ENCODE data around the gene LRRFIP2.

Gene LRRFIP2

DNA sequence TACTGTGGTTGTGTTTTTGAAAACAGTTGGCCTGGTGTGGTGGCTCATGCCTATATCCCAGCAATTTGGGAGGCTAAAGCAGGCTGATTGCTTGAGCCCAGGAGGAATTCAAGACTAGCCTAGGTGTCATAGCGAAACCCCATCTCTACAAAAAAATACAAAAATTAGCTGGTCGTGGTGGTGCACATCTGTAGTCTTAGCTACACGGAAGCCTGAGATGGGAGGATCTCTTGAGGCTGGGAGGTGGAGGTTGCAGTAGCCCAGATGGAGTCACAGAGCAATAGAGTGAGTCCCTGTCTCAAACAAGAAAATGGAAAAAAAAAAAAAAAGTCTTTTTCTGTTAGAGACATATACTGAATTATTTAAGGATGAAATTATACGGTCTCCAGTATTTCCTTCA, 14.7 kb upstream of the LRRFIP2 start:
- Histone ChIP-seq H3K4me3 (ENCODE audit: low read length) (no peak overlapping the region), H3K9ac (ENCODE audit: low read depth, low read length) (no peak overlapping the region), H3K27ac (ENCODE audit: low read depth, low read length) (no peak overlapping the region), H3K36me3 (ENCODE audit: insufficient read depth, low read length) (no peaks in the 10 kb centered on the region), H3K9me3 (ENCODE audit: insufficient read depth, low read depth, low read length) (no peaks in the 10 kb centered on the region), H3K27me3 (ENCODE audit: insufficient read depth, low read length) (no peaks in the 10 kb centered on the region), H3K4me1 (ENCODE audit: insufficient read depth, low read length) (no peaks in the 10 kb centered on the region)
- 94% methylated on average over 4 of the region's 4 CpGs for whole genome bisulfite sequencing

DNA sequence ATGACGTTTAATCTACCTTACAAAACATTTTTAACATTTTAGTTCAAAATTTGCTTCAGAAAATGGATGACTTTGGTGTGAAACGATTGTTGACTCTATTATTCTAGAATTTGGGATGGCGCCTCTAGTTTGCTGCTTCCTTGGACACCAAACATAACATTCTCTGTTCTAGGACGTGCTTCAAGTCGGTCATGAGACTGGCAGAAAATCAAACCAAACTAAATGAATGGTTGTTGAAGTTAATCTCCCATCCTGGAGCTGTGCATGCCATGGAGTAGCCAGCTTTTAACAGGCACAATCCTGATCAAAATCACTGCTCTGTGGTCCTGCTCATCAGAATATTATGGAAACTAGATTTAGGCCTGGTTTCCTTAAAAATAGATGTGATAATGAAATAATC, 9.6 kb upstream of the LRRFIP2 start:
- 95% methylated on average over 5 of the region's 5 CpGs for WGBS
- no peaks in the 10 kb centered on the region for H3K27me3 ChIP-seq (ENCODE audit: insufficient read depth, low read length)
- H3K36me3 ChIP-seq (ENCODE audit: insufficient read depth, low read length), result no peaks in the 10 kb centered on the region
- H3K9me3 ChIP-seq (ENCODE audit: insufficient read depth, low read depth, low read length), result no peaks in the 10 kb centered on the region
- no peak overlapping the region for H3K4me3 ChIP-seq (ENCODE audit: low read length)
- H3K9ac ChIP-seq (ENCODE audit: low read depth, low read length), result no peak overlapping the region
- no peak overlapping the region for H3K27ac ChIP-seq (ENCODE audit: low read depth, low read length)
- no peaks in the 10 kb centered on the region for H3K4me1 ChIP-seq (ENCODE audit: insufficient read depth, low read length)

DNA sequence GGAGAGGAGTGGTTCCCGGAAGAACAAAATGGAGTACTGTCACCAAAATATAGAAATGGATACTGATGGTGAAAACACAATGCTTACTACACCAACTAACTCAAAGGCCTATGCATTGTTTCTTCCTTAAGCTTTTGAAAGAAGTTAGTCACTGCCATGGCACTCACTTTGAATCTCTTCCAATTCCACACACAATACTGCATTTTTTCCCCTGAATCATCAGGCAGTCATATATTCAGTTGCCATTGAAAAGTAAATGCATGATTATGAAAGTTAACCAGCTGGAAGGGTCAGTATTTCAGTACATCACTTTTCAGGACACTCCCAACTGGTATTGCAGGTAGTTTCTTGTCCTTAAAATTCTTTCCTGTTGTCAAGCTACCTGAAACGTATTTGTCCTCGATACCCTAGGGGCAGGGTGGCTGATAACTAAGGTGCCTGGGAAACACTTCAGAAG, 9.0 kb upstream of the LRRFIP2 start:
- Histone ChIP-seq H3K36me3 (ENCODE audit: insufficient read depth, low read length) (no peaks in the 10 kb centered on the region), H3K4me3 (ENCODE audit: low read length) (no peak overlapping the region), H3K9me3 (ENCODE audit: insufficient read depth, low read depth, low read length) (no peaks in the 10 kb centered on the region), H3K27ac (ENCODE audit: low read depth, low read length) (no peak overlapping the region), H3K9ac (ENCODE audit: low read depth, low read length) (no peak overlapping the region), H3K4me1 (ENCODE audit: insufficient read depth, low read length) (no peaks in the 10 kb centered on the region), H3K27me3 (ENCODE audit: insufficient read depth, low read length) (no peaks in the 10 kb centered on the region)
- WGBS, result 79% methylated on average over 2 of the region's 3 CpGs

DNA sequence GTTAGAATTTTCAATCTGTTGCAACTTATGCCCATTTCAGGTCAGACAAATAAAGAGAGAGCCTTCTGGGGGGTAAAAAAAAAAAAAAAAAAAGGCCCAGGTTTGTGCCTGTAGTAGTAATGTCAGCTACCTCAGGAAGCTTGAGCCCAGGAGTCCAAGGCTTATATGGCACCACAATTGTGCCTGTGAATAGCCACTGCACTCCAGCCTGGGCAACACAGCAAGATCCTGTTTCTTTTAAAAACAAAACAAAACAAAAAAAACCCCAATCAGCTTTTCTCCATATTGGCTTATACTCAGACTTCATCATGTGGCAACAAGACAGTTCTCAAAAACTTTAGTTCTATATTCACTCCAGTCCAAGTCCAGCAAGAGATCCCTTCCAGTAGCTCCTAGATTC, 8.4 kb upstream of the LRRFIP2 start:
- H3K27ac ChIP-seq (ENCODE audit: low read depth, low read length), result no peak overlapping the region
- no peaks in the 10 kb centered on the region for H3K4me1 ChIP-seq (ENCODE audit: insufficient read depth, low read length)
- no peaks in the 10 kb centered on the region for H3K27me3 ChIP-seq (ENCODE audit: insufficient read depth, low read length)
- no peak overlapping the region for H3K9ac ChIP-seq (ENCODE audit: low read depth, low read length)
- H3K36me3 ChIP-seq (ENCODE audit: insufficient read depth, low read length), result no peaks in the 10 kb centered on the region
- no peaks in the 10 kb centered on the region for H3K9me3 ChIP-seq (ENCODE audit: insufficient read depth, low read depth, low read length)
- H3K4me3 ChIP-seq (ENCODE audit: low read length), result no peak overlapping the region

DNA sequence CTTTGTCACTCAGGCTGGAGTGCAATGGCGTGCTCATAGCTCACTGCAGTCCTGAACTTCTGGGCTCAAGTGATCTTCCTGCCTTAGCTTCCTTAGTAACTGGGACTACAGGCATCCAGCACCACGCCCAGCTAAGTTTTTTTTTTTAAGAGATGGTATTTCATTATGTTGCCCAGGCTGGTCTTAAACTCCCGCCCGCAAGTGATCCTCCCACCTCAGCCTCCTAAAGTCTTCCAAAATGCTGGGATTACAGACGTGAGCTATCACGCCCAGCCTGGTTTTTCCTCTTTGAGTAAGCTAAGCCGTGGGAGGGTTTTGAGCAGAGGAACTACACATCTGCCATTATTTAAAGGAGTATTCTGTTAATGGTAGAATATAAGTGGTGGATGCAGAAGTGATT, 7.4 kb upstream of the LRRFIP2 start:
- H3K9me3 ChIP-seq (ENCODE audit: insufficient read depth, low read depth, low read length), result no peaks in the 10 kb centered on the region
- no peak overlapping the region for H3K9ac ChIP-seq (ENCODE audit: low read depth, low read length)
- WGBS, result 87% methylated on average over 7 of the region's 7 CpGs
- H3K36me3 ChIP-seq (ENCODE audit: insufficient read depth, low read length), result no peaks in the 10 kb centered on the region
- no peaks in the 10 kb centered on the region for H3K27me3 ChIP-seq (ENCODE audit: insufficient read depth, low read length)
- H3K27ac ChIP-seq (ENCODE audit: low read depth, low read length), result no peak overlapping the region
- peaks cover 6% of the 10 kb centered on the region; the same call in 1 of the 2 replicates for H3K4me1 ChIP-seq (ENCODE audit: insufficient read depth, low read length)
- no peak overlapping the region for H3K4me3 ChIP-seq (ENCODE audit: low read length)

DNA sequence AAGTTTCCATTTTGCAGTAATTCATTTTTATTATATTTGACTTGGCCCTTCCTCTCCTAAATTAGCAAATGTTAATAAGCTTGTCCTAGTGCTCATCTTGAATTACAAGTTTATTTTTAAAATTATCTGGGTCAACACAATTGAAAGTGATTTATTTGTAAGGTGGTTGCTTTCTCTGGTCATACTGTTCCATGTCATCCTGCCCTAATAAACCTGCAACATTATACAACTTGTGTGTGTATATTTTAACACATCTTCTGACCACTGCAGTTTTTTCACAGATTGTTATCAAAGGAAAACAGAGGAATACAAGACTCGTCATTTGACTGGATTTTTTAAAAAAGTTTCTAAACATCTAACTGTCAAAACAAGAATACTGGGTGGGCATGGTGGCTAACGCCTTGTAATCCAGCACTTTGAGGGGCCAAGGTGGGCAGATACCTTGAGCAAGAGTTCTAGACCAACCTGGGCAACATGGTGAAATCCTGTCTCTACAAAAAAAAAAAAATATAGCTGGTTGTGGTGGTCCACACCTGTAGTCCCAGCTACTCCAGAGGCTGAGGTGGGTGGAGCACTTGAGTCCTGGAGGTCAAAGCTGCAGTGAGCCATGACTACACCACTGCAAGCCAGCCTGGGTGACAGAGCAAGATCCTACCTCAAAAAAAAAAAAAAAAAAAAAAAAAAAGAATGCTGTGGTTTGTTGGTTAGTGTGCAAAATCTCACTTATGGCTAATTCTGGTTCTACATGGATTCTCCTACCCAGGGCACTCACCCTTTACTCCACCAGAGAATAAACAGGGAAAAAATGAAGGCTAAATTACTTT, 5.0 kb upstream of the LRRFIP2 start:
- H3K4me1 ChIP-seq (ENCODE audit: insufficient read depth, low read length), result peaks cover 13% of the 10 kb centered on the region; the same call in 1 of the 2 replicates
- no peaks in the 10 kb centered on the region for H3K36me3 ChIP-seq (ENCODE audit: insufficient read depth, low read length)
- WGBS, result 93% methylated on average over 2 of the region's 2 CpGs
- no peak overlapping the region for H3K9ac ChIP-seq (ENCODE audit: low read depth, low read length)
- no peak overlapping the region for H3K27ac ChIP-seq (ENCODE audit: low read depth, low read length)
- no peaks in the 10 kb centered on the region for H3K27me3 ChIP-seq (ENCODE audit: insufficient read depth, low read length)
- no peaks in the 10 kb centered on the region for H3K9me3 ChIP-seq (ENCODE audit: insufficient read depth, low read depth, low read length)
- H3K4me3 ChIP-seq (ENCODE audit: low read length), result no peak overlapping the region

DNA sequence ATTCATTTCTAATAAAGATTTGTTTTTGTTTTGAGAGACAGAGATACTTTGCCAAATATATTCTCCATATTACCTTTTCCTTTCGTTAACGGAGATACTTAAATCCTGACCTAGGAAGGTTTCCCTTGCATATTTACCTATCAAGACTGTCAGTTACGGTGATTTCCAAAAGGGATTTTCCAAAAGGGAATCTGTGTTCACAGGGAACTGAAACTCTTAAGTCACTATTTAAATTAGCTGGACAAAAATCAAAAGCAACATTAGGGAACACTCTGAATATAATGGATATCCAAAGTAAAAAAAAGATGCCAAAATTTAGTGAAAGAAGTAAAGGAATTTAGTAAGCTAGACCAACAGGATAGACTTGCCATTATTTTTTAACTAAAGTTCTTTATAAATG, 576 bp downstream of the LRRFIP2 start:
- no peak overlapping the region for H3K27ac ChIP-seq (ENCODE audit: low read depth, low read length)
- H3K36me3 ChIP-seq (ENCODE audit: insufficient read depth, low read length), result peaks cover 25% of the 10 kb centered on the region
- no peak overlapping the region; the same call in 1 of the 2 replicates for H3K4me3 ChIP-seq (ENCODE audit: low read length)
- H3K4me1 ChIP-seq (ENCODE audit: insufficient read depth, low read length), result peaks cover 19% of the 10 kb centered on the region; the same call in 1 of the 2 replicates
- no peaks in the 10 kb centered on the region for H3K9me3 ChIP-seq (ENCODE audit: insufficient read depth, low read depth, low read length)
- H3K9ac ChIP-seq (ENCODE audit: low read depth, low read length), result no peak overlapping the region
- H3K27me3 ChIP-seq (ENCODE audit: insufficient read depth, low read length), result no peaks in the 10 kb centered on the region
- WGBS, result 91% methylated on average over 3 of the region's 3 CpGs

DNA sequence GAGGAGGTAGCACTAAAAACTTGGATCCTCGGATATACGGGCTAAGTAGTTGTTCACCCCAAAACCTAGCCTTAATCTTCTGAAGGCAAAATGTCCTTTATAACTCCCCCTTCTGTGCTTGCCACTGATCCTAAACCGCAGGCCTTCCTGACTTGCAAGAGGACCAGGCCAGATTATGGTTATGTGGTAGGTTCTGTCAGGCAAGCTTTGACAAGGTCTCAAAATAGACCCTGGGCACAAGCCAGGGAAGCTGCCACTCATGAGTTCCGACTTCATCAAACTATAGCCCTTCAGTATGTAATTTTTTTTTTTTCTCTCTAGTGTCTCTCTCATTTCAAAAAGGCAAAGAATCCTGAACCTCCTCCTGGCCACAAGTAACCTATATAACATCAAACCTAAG, 3.2 kb downstream of the LRRFIP2 start:
- 99% methylated on average over 4 of the region's 4 CpGs for WGBS
- no peak overlapping the region for H3K27ac ChIP-seq (ENCODE audit: low read depth, low read length)
- no peak overlapping the region for H3K4me3 ChIP-seq (ENCODE audit: low read length)
- H3K4me1 ChIP-seq (ENCODE audit: insufficient read depth, low read length), result 0 out of 2 replicates have a peak, but pooled peaks cover 13% of the 10 kb centered on the region
- no peaks in the 10 kb centered on the region for H3K9me3 ChIP-seq (ENCODE audit: insufficient read depth, low read depth, low read length)
- no peak overlapping the region for H3K9ac ChIP-seq (ENCODE audit: low read depth, low read length)
- H3K36me3 ChIP-seq (ENCODE audit: insufficient read depth, low read length), result peaks cover 30% of the 10 kb centered on the region
- no peaks in the 10 kb centered on the region for H3K27me3 ChIP-seq (ENCODE audit: insufficient read depth, low read length)

DNA sequence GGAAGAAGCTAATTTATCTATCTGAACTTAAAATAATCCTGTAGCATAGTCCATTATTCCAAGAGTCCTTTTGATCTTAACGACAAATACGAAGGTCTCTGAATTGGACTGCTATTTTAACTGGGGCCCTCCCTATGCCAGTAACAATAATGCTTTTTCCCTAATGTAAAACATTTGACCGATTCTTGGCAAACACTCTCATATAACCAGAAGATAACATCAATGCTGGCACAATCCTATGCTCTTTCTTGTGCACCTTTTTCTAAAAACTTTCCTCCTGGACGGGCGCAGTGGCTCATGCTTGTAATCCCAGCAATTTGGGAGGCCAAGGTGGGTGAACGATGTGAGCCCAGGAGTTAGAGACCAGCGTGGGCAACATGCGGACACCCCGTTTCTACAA, 3.9 kb downstream of the LRRFIP2 start:
- Histone ChIP-seq H3K4me1 (ENCODE audit: insufficient read depth, low read length) (0 out of 2 replicates have a peak, but pooled peaks cover 13% of the 10 kb centered on the region), H3K27ac (ENCODE audit: low read depth, low read length) (no peak overlapping the region), H3K9me3 (ENCODE audit: insufficient read depth, low read depth, low read length) (no peaks in the 10 kb centered on the region), H3K27me3 (ENCODE audit: insufficient read depth, low read length) (no peaks in the 10 kb centered on the region), H3K36me3 (ENCODE audit: insufficient read depth, low read length) (peaks cover 30% of the 10 kb centered on the region), H3K9ac (ENCODE audit: low read depth, low read length) (no peak overlapping the region), H3K4me3 (ENCODE audit: low read length) (no peak overlapping the region)
- WGBS, result 96% methylated on average over 9 of the region's 9 CpGs

DNA sequence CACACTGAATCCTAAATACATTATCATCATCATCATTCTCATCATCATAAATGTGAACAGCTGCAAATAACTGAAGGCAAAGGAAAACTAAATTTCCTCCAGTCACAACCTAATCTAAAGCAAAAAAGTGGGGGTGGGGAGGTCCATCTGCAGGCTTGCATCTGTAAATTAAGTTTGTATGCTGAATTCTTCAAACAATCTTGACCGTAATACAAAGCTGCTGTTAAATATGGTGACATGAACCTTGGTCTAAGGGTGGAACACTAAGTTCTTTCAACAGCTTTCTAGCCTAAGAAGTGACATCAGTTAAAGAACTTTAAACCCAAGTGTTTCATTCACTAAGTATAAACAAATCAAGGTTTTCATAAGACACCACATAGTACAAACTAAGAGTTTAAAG, 4.3 kb downstream of the LRRFIP2 start:
- 94% methylated on average over 1 of the region's 1 CpG for WGBS
- peaks cover 30% of the 10 kb centered on the region for H3K36me3 ChIP-seq (ENCODE audit: insufficient read depth, low read length)
- H3K27me3 ChIP-seq (ENCODE audit: insufficient read depth, low read length), result no peaks in the 10 kb centered on the region

DNA sequence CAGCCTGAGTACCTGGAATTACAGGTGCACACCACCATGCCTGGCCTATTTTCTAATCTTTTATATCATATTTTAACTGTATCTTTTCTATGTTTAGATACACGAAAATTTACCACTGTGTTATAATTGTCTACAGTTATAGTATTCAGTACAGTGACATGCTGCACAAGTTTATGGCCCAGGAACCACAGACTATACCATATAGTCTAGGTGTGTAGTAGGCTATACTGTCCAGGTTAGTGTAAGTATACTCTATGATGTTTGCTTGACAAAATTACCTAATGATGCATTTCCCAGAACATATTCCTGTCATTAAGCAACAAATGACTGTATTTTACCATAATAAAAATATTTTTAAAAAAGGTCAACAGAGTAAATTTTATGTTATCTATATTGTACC, 5.5 kb downstream of the LRRFIP2 start:
- peaks cover 3% of the 10 kb centered on the region; the same call in 1 of the 2 replicates for H3K4me1 ChIP-seq (ENCODE audit: insufficient read depth, low read length)
- no CpG with 5 or more reads among the region's 1 CpG for WGBS
- no peak overlapping the region for H3K9ac ChIP-seq (ENCODE audit: low read depth, low read length)
- no peaks in the 10 kb centered on the region for H3K27me3 ChIP-seq (ENCODE audit: insufficient read depth, low read length)
- peaks cover 30% of the 10 kb centered on the region for H3K36me3 ChIP-seq (ENCODE audit: insufficient read depth, low read length)
- H3K9me3 ChIP-seq (ENCODE audit: insufficient read depth, low read depth, low read length), result no peaks in the 10 kb centered on the region
- H3K27ac ChIP-seq (ENCODE audit: low read depth, low read length), result no peak overlapping the region
- H3K4me3 ChIP-seq (ENCODE audit: low read length), result no peak overlapping the region

More for the DNA sequence above, 4.3 kb downstream of the LRRFIP2 start:
- Histone ChIP-seq H3K4me1 (ENCODE audit: insufficient read depth, low read length) (0 out of 2 replicates have a peak, but pooled peaks cover 13% of the 10 kb centered on the region), H3K9me3 (ENCODE audit: insufficient read depth, low read depth, low read length) (no peaks in the 10 kb centered on the region), H3K9ac (ENCODE audit: low read depth, low read length) (no peak overlapping the region), H3K27ac (ENCODE audit: low read depth, low read length) (no peak overlapping the region), H3K4me3 (ENCODE audit: low read length) (no peak overlapping the region)
